NK-92 (cell line): ENCODE results near the gene YJEFN3.

ENCODE experiments used
- DNase-seq: peaks from one replicate; lab custom pipeline; 2025; ENCODE audit not compliant: unreplicated experiment; lab: John Stamatoyannopoulos, UW

YJEFN3 gene

GRCh38 chr19:19528721-19529490 lies at the start of gene YJEFN3:
YJEFN3 (plus strand) TSS chr19:19528911; CDS start chr19:19528933, 22 bp downstream.
- no peak for DNase-seq

- DNase-seq = no peak
Observed at GRCh38 chr19:19480688-19481087, 48.0 kb upstream of the YJEFN3 start.

- DNase-seq = no peak
Observed at GRCh38 chr19:19482809-19483596, 45.7 kb upstream of the YJEFN3 start.

DNA sequence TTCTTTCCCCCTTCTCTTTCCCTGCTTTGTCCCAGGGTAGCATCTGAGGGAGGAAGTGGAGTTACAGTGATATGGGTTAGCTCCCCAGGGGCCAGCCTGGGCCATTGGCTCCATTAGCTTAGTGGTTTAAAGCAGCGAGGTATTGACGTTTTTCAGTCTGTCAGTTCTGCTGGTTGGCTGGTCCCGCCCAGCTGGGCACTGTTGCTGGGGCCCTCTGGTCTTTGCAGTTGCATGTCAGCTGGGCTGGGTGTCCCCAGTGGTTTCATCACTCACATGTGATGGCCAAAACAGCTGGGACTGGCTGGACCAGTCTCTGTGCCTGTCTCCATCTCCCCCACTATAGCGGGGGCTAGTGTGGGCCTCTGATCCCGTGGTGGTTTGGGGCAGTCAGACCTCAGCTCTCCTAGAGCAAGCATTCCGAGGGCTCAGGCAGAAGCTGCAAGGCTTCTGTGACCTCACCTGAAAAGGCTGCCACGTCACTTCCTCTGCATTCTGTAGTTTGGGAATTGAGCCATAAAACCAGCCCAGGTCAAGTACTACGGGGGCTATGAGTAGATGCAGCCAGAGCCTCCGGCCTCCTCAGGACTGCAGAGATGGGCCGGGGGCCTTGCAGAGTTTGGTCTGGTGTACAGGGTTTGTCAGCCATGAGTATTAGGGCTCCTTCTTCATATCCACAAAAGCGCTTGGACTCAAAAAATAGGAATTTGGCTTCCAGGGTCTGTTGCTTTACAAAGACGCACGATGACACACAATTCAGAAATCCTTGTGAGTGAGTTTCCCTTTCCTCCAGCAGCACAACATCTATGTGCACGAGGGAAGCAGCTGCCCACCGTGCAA lies 43.3 kb upstream of the YJEFN3 start:
- DNase-seq = no peak

- DNase-seq = no peak
Observed at GRCh38 chr19:19485998-19486290, 42.8 kb upstream of the YJEFN3 start.

- DNase-seq = no peak
Observed at GRCh38 chr19:19486343-19487076, 42.2 kb upstream of the YJEFN3 start.

- no peak for DNase-seq
Observed at GRCh38 chr19:19487077-19487949, 41.4 kb upstream of the YJEFN3 start.

- no peak for DNase-seq
Observed at GRCh38 chr19:19487950-19488874, 40.5 kb upstream of the YJEFN3 start.

DNA sequence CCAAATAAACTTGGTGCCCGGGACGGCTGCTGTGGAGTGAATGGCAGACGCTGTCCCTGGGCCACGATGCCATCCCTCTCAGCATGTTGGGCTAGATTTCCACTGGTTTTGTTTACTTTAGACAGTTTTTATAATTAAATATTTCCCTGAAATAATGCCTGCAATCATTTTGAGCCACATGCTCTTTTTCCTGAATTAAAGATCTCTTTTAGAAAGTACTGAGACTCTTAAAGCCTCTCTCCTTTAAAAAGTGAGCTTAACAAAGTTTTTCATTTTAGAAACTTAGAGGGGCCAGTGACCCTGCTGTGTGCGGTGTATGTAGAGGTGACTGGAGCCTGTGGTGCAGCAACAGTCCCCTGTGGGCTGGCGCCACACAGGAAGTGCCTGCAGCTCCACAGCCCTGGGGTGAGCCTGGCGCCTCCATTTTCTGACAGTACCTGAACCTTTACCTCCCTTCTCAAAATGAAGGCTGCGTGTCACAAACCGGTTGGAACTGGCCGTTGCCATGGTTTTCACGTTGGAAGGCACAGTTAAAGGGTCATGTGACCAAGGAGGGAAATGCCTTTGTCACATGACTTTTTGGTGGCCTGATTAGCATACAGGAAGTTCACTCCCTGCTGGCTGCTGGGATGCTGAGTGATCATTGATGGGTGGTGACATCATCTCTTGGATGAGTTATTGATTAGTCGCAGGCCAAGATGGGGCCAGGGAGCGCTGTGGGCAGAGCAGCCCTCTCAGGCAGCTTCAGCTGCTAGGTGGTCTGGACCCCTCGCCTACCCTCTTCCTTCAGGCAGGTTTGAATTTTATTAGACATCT lies 39.6 kb upstream of the YJEFN3 start:
- DNase-seq = no peak

DNA sequence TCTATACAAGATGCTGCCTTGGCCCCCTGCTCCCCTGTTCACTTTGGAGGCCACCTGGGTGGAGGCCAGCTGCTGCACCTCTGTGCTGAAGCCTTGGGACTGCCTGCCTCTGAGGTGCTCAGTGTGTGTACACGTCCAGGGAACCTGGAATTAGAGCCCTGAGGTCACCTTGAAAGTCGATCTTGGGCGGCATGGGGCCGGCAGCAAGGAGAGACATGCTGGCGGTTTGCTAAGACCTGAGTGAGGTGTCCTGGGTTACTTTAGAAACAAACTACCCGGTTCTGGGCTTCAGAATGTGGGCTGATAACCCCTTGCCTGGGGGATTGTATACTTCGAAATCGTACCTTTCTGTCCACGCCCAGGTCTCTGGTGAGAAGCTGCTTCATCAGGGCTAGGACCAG lies 38.9 kb upstream of the YJEFN3 start:
- DNase-seq = no peak

DNA sequence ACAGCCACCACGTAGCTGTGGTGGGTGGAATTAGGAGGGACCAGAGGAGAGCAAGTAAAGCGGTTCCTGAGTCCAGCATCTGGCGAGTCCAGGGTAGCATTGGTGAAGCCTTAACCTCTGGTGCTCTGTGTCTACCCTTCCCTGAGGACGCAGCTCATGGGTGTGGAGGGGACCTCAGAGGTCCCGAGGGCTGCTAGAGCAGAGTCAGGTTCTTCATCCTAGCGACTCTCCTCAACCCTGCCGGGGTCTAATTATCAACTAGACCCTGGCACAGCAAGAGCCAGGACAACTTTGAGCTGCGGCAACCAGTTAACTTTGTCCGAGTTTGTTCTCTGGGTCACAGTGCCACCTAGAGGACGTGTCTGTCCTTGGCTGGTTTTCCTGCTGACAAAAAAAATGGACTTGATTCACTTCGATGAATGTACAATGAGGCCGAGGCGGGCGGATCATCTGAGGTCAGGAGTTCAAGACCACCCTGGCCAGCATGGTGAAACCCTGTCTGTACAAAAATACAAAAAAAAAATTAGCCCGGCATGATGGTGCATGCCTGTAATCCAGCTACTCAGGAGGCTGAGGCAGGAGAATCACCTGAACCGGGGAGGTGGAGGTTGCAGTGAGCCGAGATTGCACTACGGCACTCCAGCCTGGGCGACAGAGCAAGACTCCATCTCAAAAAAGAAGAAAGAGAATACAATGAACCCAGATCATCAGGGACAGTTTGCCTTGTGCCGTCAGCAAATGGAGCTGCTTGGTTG lies 38.3 kb upstream of the YJEFN3 start:
- DNase-seq = no peak

GRCh38 chr19:19491321-19492025 lies 37.2 kb upstream of the YJEFN3 start:
- DNase-seq = no peak

GRCh38 chr19:19492026-19492610 lies 36.6 kb upstream of the YJEFN3 start:
- DNase-seq = no peak

GRCh38 chr19:19493841-19494546 lies 34.7 kb upstream of the YJEFN3 start:
- no peak for DNase-seq
